Mesenchymal stem cell (in vitro differentiated cells and primary cell): ENCODE data around the gene KRT4.

Experiments
- DNase-seq: peaks from one replicate; pipeline ENCODE4 v3.0.0-alpha.2; 2013
- H2AFZ ChIP-seq: one replicate; pipeline ENCODE4 v1.6.1; 2013; ENCODE audit warnings: low read depth, mild to moderate bottlenecking, control low read depth, inconsistent platforms, low read length, moderate library complexity
- H2AK5ac ChIP-seq: 2 replicates; pipeline ENCODE4 v1.6.1; 2013; ENCODE audit warnings: low read length, moderate library complexity, mild to moderate bottlenecking, inconsistent platforms; ENCODE audit not compliant: severe bottlenecking
- H2BK120ac ChIP-seq: one replicate; pipeline ENCODE4 v1.6.1; 2013; ENCODE audit warnings: low read depth, mild to moderate bottlenecking, inconsistent platforms, low read length, moderate library complexity
- H2BK12ac ChIP-seq, 2 experiments: one replicate each; pipeline ENCODE4 v1.6.1; 2013; ENCODE audit warnings: inconsistent platforms in 2 of 2, low read length in 2 of 2, mild to moderate bottlenecking in 2 of 2, moderate library complexity in 2 of 2, control low read depth in 1 of 2
- H2BK15ac ChIP-seq: one replicate; pipeline ENCODE4 v1.6.1; 2013; ENCODE audit warnings: mild to moderate bottlenecking, low read depth, inconsistent platforms; ENCODE audit not compliant: poor library complexity, severe bottlenecking
- H2BK5ac ChIP-seq: 2 replicates; pipeline ENCODE4 v1.6.1; 2013; ENCODE audit warnings: low read depth, mild to moderate bottlenecking, low read length, control low read depth, inconsistent platforms; ENCODE audit not compliant: poor library complexity, severe bottlenecking
- H3K14ac ChIP-seq, 2 experiments: one replicate each; pipeline ENCODE4 v1.6.1; 2013; ENCODE audit warnings: inconsistent platforms in 2 of 2, low read length in 2 of 2, control low read depth in 1 of 2, mild to moderate bottlenecking in 1 of 2, moderate library complexity in 1 of 2
- H3K18ac ChIP-seq, 2 experiments: one replicate each; pipeline ENCODE4 v1.6.1; 2013; ENCODE audit warnings: inconsistent platforms in 2 of 2, low read length in 2 of 2, control low read depth in 1 of 2, low read depth in 1 of 2, mild to moderate bottlenecking in 1 of 2
- H3K23ac ChIP-seq, 2 experiments: one replicate each; pipeline ENCODE4 v1.6.1; 2013; ENCODE audit warnings: inconsistent platforms in 2 of 2, low read length in 2 of 2, mild to moderate bottlenecking in 2 of 2, moderate library complexity in 2 of 2, control low read depth in 1 of 2
- H3K27ac ChIP-seq: 2 replicates; pipeline ENCODE4 v1.5.1; 2013; ENCODE audit warnings: mild to moderate bottlenecking, moderate library complexity, low read length, control low read depth, inconsistent platforms; ENCODE audit not compliant: poor library complexity, severe bottlenecking
- H3K27me3 ChIP-seq, 2 experiments: 2 replicates each; pipeline versions ENCODE4 v1.6.1 to v1.7.0; 2013; ENCODE audit warnings: low read length in 2 of 2, mild to moderate bottlenecking in 2 of 2, moderate library complexity in 2 of 2, control low read depth in 1 of 2, inconsistent platforms in 1 of 2; ENCODE audit not compliant: control insufficient read depth in 1 of 2, insufficient read depth in 1 of 2
- H3K36me3 ChIP-seq, 2 experiments: 2 replicates each; pipeline versions ENCODE4 v1.6.1 to v1.7.0; 2013; ENCODE audit warnings: low read length in 2 of 2, control low read depth in 1 of 2, inconsistent platforms in 1 of 2, low read depth in 1 of 2, mild to moderate bottlenecking in 1 of 2; ENCODE audit not compliant: insufficient read depth in 2 of 2, control insufficient read depth in 1 of 2
- H3K4ac ChIP-seq, 2 experiments: one replicate each; pipeline ENCODE4 v1.6.1; 2013; ENCODE audit warnings: inconsistent platforms in 2 of 2, low read length in 2 of 2, mild to moderate bottlenecking in 2 of 2, moderate library complexity in 2 of 2, control low read depth in 1 of 2, low read depth in 1 of 2
- H3K4me1 ChIP-seq: 2 replicates; pipeline ENCODE4 v1.6.1; 2013; ENCODE audit warnings: low read depth, low read length, control low read depth; ENCODE audit not compliant: control insufficient read depth, insufficient read depth
- H3K4me2 ChIP-seq: 2 replicates; pipeline ENCODE4 v1.6.1; 2013; ENCODE audit warnings: low read length, mild to moderate bottlenecking, inconsistent platforms; ENCODE audit not compliant: poor library complexity, severe bottlenecking
- H3K4me3 ChIP-seq, 2 experiments: 2 replicates each; pipeline versions ENCODE4 v1.5.1 to v1.7.0; 2013; ENCODE audit warnings: low read length in 2 of 2, mild to moderate bottlenecking in 2 of 2, control low read depth in 1 of 2, low read depth in 1 of 2; ENCODE audit not compliant: insufficient read depth in 1 of 2
- H3K79me1 ChIP-seq: replicated peaks from 2 replicates; pipeline ENCODE4 v1.6.1; 2013; ENCODE audit warnings: mild to moderate bottlenecking, control low read depth, low read length, inconsistent platforms; ENCODE audit not compliant: poor library complexity, severe bottlenecking
- H3K9ac ChIP-seq: 2 replicates; pipeline ENCODE4 v1.7.0; 2013; ENCODE audit warnings: mild to moderate bottlenecking, low read length, moderate library complexity
- H3K9me3 ChIP-seq: 2 replicates; pipeline ENCODE4 v1.7.0; 2013; ENCODE audit warnings: mild to moderate bottlenecking, low read length; ENCODE audit not compliant: control insufficient read depth
- H4K8ac ChIP-seq: one replicate; pipeline ENCODE4 v1.6.1; 2013; ENCODE audit warnings: inconsistent platforms, mild to moderate bottlenecking, low read length, moderate library complexity
- H4K91ac ChIP-seq: one replicate; pipeline ENCODE4 v1.6.1; 2013; ENCODE audit warnings: mild to moderate bottlenecking, low read length, inconsistent platforms
- WGBS: methylation state at CpG from one replicate; pipeline ENCODE4 v1.1.7; 2013; ENCODE audit warnings: mixed read lengths; 5-methylcytosine and 5-hydroxymethylcytosine counted together

Gene KRT4

DNA sequence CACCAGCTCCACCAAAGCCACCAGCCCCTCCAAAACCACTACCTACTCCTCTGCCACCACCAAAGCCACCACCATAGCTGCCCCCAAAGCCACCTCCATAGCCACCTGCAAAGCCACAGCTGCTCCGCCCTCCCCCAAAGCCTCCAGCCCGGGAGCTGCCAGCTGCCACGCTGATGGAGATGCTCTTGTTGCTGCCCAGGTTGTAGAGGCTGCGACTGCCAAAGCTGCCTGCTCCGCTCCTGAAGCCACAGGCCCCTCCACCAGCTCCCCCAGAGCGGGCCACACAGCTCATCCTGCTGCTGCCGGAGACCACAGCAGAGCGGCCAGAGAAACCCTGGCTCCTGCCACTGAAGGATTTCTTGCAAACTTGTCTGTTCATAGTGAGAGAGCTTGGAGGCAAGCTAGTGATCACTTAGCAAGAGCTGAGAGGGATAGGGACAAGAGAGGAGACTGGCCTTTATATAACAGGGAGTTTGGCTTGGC lies 37.0 kb downstream of the KRT4 start, which contains the start of gene KRT76:
Gene KRT76, minus strand, starts transcription at position 433 of the 483 bp plus-strand sequence. Its CDS starts 54 bp downstream, at position 379.
- Histone ChIP-seq H3K9ac (no peak within 1 kb of the TSS), H3K4me2 (no peak within 1 kb of the TSS), H3K23ac (no peak within 1 kb of the TSS), H3K4me1 (no peaks in the 10 kb centered on the region), H2BK15ac (no peak within 1 kb of the TSS), H3K18ac (no peak within 1 kb of the TSS), H2AFZ (no peak within 1 kb of the TSS), H2AK5ac (no peak within 1 kb of the TSS), H2BK12ac (no peak within 1 kb of the TSS), H4K91ac (no peak within 1 kb of the TSS), H3K36me3 (no peaks in the 10 kb centered on the region), H3K14ac (peak within 1 kb of the TSS in 1 of 2 experiments; percentile 16), H3K4ac (no peak within 1 kb of the TSS), H4K8ac (no peak within 1 kb of the TSS), H2BK5ac (no peak within 1 kb of the TSS), H3K27ac (no peak within 1 kb of the TSS), H2BK120ac (no peak within 1 kb of the TSS), H3K79me1 (no peaks in the 10 kb centered on the region), H3K4me3 (no peak within 1 kb of the TSS), H3K27me3 (peaks cover 65 to 94% of the 10 kb centered on the region in 2 experiments), H3K9me3 (no peaks in the 10 kb centered on the region)
- no peak for DNase-seq
- 88% methylated on average over 8 of the region's 8 CpGs for WGBS

DNA sequence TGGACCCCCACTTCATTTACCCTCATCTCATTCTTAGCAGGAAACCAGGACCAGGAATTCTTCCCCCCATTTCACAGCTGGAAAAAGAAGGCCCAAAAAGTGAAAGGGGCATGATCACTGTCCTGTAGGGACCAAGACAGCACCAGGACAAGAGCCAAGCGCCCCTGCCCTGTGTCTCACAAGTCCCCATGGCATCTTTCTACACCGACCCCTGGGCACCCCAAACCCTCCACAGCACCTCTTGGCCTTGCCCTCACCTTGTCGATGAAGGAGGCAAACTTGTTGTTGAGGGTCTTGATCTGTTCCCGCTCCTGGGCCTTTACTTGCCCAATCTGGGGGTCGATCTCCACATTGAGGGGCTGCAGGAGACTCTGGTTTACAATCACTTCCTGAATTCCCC lies 37.5 kb downstream of the KRT4 start:
- 43% methylated on average over 5 of the region's 5 CpGs for WGBS
- Histone ChIP-seq H3K27ac (no peak overlapping the region), H3K4me1 (no peaks in the 10 kb centered on the region), H2BK5ac (no peak overlapping the region), H3K14ac (no peak overlapping the region), H3K18ac (no peak overlapping the region), H2AFZ (no peak overlapping the region), H2BK120ac (no peak overlapping the region), H2AK5ac (no peak overlapping the region), H3K4me3 (no peak overlapping the region), H3K4ac (no peak overlapping the region), H3K36me3 (no peaks in the 10 kb centered on the region), H3K4me2 (no peak overlapping the region), H3K9me3 (no peaks in the 10 kb centered on the region), H3K23ac (no peak overlapping the region), H2BK15ac (no peak overlapping the region), H2BK12ac (no peak overlapping the region), H4K8ac (no peak overlapping the region), H3K79me1 (no peaks in the 10 kb centered on the region), H3K27me3 (peaks cover 60 to 94% of the 10 kb centered on the region in 2 experiments), H4K91ac (no peak overlapping the region), H3K9ac (no peak overlapping the region)
- DNase-seq = no peak

DNA sequence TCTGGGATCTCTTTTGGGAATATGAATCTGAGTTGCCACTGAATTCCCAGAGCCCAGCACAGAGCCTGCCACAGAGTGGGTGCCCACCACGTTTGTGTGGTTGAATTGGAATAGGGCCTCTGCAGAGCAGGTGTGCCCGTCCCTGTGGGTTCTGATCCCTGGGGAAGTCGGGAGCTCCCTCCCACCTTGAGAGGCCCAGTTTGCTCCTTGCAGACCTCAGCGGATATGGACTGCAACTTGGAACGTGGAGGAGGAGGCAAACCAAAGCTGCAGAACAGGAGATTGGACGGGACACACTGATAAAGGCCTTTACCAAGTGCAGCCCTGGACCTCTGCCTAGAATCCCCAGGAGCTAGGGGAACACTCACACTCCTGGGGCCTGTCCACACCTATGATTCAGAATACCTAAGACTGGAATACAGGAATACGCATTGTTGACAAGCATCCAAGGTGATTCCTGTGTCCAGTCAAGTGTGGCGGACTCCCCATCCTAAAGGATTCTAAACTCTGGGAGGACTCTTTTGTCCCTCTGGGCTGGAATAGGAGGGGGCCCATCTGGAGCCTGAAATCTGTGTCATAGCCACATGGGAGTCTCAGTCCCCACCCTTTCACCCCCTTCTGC lies 39.2 kb downstream of the KRT4 start:
- WGBS = 70% methylated on average over 8 of the region's 8 CpGs
- no peaks in the 10 kb centered on the region for H3K4me1 ChIP-seq
- H3K23ac ChIP-seq = no peak overlapping the region
- no peak for DNase-seq
- no peaks in the 10 kb centered on the region for H3K79me1 ChIP-seq
- no peak overlapping the region for H3K4ac ChIP-seq
- no peak overlapping the region for H3K14ac ChIP-seq
- no peak overlapping the region for H3K18ac ChIP-seq
- no peaks in the 10 kb centered on the region for H3K9me3 ChIP-seq
- H3K4me2 ChIP-seq = no peak overlapping the region
- no peak overlapping the region for H3K27ac ChIP-seq
- no peak overlapping the region for H2BK15ac ChIP-seq
- H3K36me3 ChIP-seq = no peaks in the 10 kb centered on the region
- no peak overlapping the region for H4K8ac ChIP-seq
- H2BK5ac ChIP-seq = no peak overlapping the region
- no peak overlapping the region for H2AFZ ChIP-seq
- H3K9ac ChIP-seq = no peak overlapping the region
- H2BK120ac ChIP-seq = no peak overlapping the region
- no peak overlapping the region for H2BK12ac ChIP-seq
- H3K4me3 ChIP-seq = no peak overlapping the region
- H3K27me3 ChIP-seq = peaks cover 50 to 90% of the 10 kb centered on the region in 2 experiments
- no peak overlapping the region for H4K91ac ChIP-seq
- no peak overlapping the region for H2AK5ac ChIP-seq

DNA sequence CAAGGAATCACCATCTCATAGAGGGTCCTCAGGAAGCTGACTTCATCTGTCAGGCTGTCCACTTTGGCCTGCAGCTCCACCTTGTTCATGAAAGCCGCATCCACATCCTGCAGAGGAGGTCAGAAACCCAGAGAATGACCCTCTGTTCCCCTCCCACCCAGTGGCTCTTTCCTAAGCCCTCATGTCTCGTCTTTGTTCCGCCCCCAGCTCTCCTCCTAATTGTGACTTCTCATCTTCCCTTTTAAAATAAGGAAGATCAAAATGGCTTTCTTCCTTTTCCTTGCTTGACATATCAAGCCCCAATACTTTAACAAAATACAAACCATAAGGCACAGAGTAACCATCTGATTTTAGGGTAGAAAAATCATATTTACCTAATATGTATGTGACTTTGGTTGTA lies 41.1 kb downstream of the KRT4 start:
- Histone ChIP-seq H4K8ac (no peak overlapping the region), H2BK120ac (no peak overlapping the region), H3K14ac (no peak overlapping the region), H3K9ac (no peak overlapping the region), H3K27me3 (peaks cover 56 to 89% of the 10 kb centered on the region in 2 experiments), H2BK15ac (no peak overlapping the region), H3K4me3 (no peak overlapping the region), H2BK12ac (no peak overlapping the region), H3K36me3 (no peaks in the 10 kb centered on the region), H4K91ac (no peak overlapping the region), H3K27ac (no peak overlapping the region), H3K79me1 (no peaks in the 10 kb centered on the region), H2BK5ac (no peak overlapping the region), H3K23ac (no peak overlapping the region), H3K4ac (no peak overlapping the region), H3K4me1 (no peaks in the 10 kb centered on the region), H3K9me3 (no peaks in the 10 kb centered on the region), H3K4me2 (no peak overlapping the region), H2AFZ (no peak overlapping the region), H3K18ac (no peak overlapping the region), H2AK5ac (no peak overlapping the region)
- no peak for DNase-seq
- WGBS = 51% methylated on average over 3 of the region's 3 CpGs
